HG02798 (cell line): Measurements from ENCODE around the gene DDX24.

Source experiments
- ATAC-seq: cut with Tn5 transposase; IDR thresholded peaks from one replicate; pipeline ENCODE4 v1.9.1; 2021; ENCODE audit warnings: mild to moderate bottlenecking; ENCODE audit not compliant: unreplicated experiment, poor library complexity

The DDX24 gene

GRCh38 chr14:94114589-94115057 lies 33.6 kb upstream of the DDX24 start:
- no peak for ATAC-seq

- ATAC-seq, result no peak
Observed at GRCh38 chr14:94113908-94114588, 33.0 kb upstream of the DDX24 start.

GRCh38 chr14:94113490-94113889 lies 32.5 kb upstream of the DDX24 start:
- ATAC-seq, result no peak

- no peak for ATAC-seq
Observed at GRCh38 chr14:94113073-94113472, 32.1 kb upstream of the DDX24 start.

GRCh38 chr14:94112513-94113063 lies 31.6 kb upstream of the DDX24 start:
- ATAC-seq, result no peak

GRCh38 chr14:94111276-94112095 lies 30.5 kb upstream of the DDX24 start:
- ATAC-seq, result no peak

GRCh38 chr14:94110552-94111181 lies 29.7 kb upstream of the DDX24 start, which contains the start of gene IFI27:
Gene IFI27, plus strand, starts transcription at chr14:94110736.
- no peak for ATAC-seq

GRCh38 chr14:94109915-94110250 lies 28.9 kb upstream of the DDX24 start:
- no peak for ATAC-seq

- no peak for ATAC-seq
Observed at GRCh38 chr14:94104731-94105130, 23.7 kb upstream of the DDX24 start.

- ATAC-seq, result no peak
Observed at GRCh38 chr14:94103554-94104150, 22.6 kb upstream of the DDX24 start.

GRCh38 chr14:94102768-94103482 lies 21.9 kb upstream of the DDX24 start:
- no peak for ATAC-seq

- no peak for ATAC-seq
Observed at GRCh38 chr14:94101748-94102147, 20.7 kb upstream of the DDX24 start.

- no peak for ATAC-seq
Observed at GRCh38 chr14:94100847-94101246, 19.8 kb upstream of the DDX24 start.

GRCh38 chr14:94099006-94099405 lies 18.0 kb upstream of the DDX24 start:
- no peak for ATAC-seq

GRCh38 chr14:94098326-94098992 lies 17.5 kb upstream of the DDX24 start:
- ATAC-seq, result no peak

- no peak for ATAC-seq
Observed at GRCh38 chr14:94097091-94097490, 16.1 kb upstream of the DDX24 start.

- ATAC-seq, result no peak
Observed at GRCh38 chr14:94093418-94093817, 12.4 kb upstream of the DDX24 start.

GRCh38 chr14:94089479-94089878 lies 8.5 kb upstream of the DDX24 start:
- ATAC-seq, result no peak

GRCh38 chr14:94088516-94088915 lies 7.5 kb upstream of the DDX24 start:
- no peak for ATAC-seq
